NT2/D1 (cell line): Measurements from ENCODE around the gene AIG1.

ENCODE experiments used
- DNase-seq: peaks from one replicate; pipeline ENCODE4 v3.0.0-alpha.2; 2011; ENCODE audit warnings: low read depth, low spot score
- H3K27me3 ChIP-seq: 2 replicates; pipeline ENCODE4 v1.6.0; 2011; ENCODE audit warnings: mild to moderate bottlenecking; ENCODE audit not compliant: insufficient read length, insufficient read depth
- H3K36me3 ChIP-seq: 2 replicates; pipeline ENCODE4 v1.6.1; 2011; ENCODE audit warnings: mild to moderate bottlenecking, low read length, mixed read lengths; ENCODE audit not compliant: insufficient read depth, insufficient read length
- H3K4me1 ChIP-seq: 2 replicates; pipeline ENCODE4 v1.5.1; 2011; ENCODE audit not compliant: insufficient read depth, insufficient read length
- H3K4me3 ChIP-seq: 2 replicates; pipeline ENCODE4 v1.5.1; 2011; ENCODE audit warnings: low read depth; ENCODE audit not compliant: insufficient read length
- H3K9ac ChIP-seq: 2 replicates; pipeline ENCODE4 v1.6.0; 2011; ENCODE audit warnings: low read depth; ENCODE audit not compliant: insufficient read length
- H3K9me3 ChIP-seq: 2 replicates; pipeline ENCODE4 v1.5.1; 2011; ENCODE audit warnings: mild to moderate bottlenecking, low read length; ENCODE audit not compliant: insufficient read depth
- SUZ12 ChIP-seq: IDR thresholded peaks from 2 replicates; pipeline ENCODE4 v1.6.1; 2011; ENCODE audit not compliant: insufficient read length, insufficient read depth; ENCODE audit errors: extremely low read depth
- YY1 ChIP-seq: IDR thresholded peaks from 2 replicates; pipeline ENCODE4 v1.6.1; 2011; ENCODE audit not compliant: insufficient read length, insufficient read depth
- ZNF274 ChIP-seq: IDR thresholded peaks from 2 replicates; pipeline ENCODE4 v1.6.1; 2011; ENCODE audit warnings: mild to moderate bottlenecking, low read depth, low read length

The AIG1 gene

GRCh38 chr6:143146186-143146851 lies 85.6 kb downstream of the AIG1 start:
- Histone ChIP-seq H3K36me3 (no peaks in the 10 kb centered on the region), H3K4me3 (no peak overlapping the region), H3K27me3 (no peaks in the 10 kb centered on the region), H3K4me1 (no peaks in the 10 kb centered on the region), H3K9me3 (no peaks in the 10 kb centered on the region), H3K9ac (no peak overlapping the region)
- no peak for DNase-seq
- no peak for TF ChIP-seq SUZ12
- TF ChIP-seq YY1: no peak
- no peak for TF ChIP-seq ZNF274

GRCh38 chr6:143149771-143150170 lies 89.1 kb downstream of the AIG1 start:
- Histone ChIP-seq H3K4me1 (no peaks in the 10 kb centered on the region), H3K9me3 (no peaks in the 10 kb centered on the region), H3K27me3 (no peaks in the 10 kb centered on the region), H3K9ac (no peak overlapping the region), H3K4me3 (no peak overlapping the region), H3K36me3 (no peaks in the 10 kb centered on the region)
- no peak for DNase-seq
- TF ChIP-seq SUZ12 (no peak), ZNF274 (no peak), YY1 (no peak)

- no peak for TF ChIP-seq YY1
- no peak for TF ChIP-seq SUZ12
- TF ChIP-seq ZNF274: no peak
- Histone ChIP-seq H3K9ac (no peak overlapping the region), H3K4me3 (no peak overlapping the region), H3K36me3 (no peaks in the 10 kb centered on the region), H3K9me3 (no peaks in the 10 kb centered on the region), H3K27me3 (no peaks in the 10 kb centered on the region), H3K4me1 (no peaks in the 10 kb centered on the region)
- DNase-seq: no peak
These were observed 89.6 kb downstream of the AIG1 start for GRCh38 chr6:143150281-143150680.

GRCh38 chr6:143151381-143151780 lies 90.7 kb downstream of the AIG1 start:
- Histone ChIP-seq H3K27me3 (no peaks in the 10 kb centered on the region), H3K9ac (no peak overlapping the region), H3K9me3 (no peaks in the 10 kb centered on the region), H3K4me1 (no peaks in the 10 kb centered on the region), H3K36me3 (no peaks in the 10 kb centered on the region), H3K4me3 (no peak overlapping the region)
- no peak for DNase-seq
- TF ChIP-seq YY1 (no peak), ZNF274 (no peak), SUZ12 (no peak)

- H3K9me3 ChIP-seq: no peaks in the 10 kb centered on the region
- TF ChIP-seq YY1: no peak
- no peak for TF ChIP-seq SUZ12
- no peak for TF ChIP-seq ZNF274
- no peak for DNase-seq
- H3K27me3 ChIP-seq: no peaks in the 10 kb centered on the region
- no peaks in the 10 kb centered on the region for H3K4me1 ChIP-seq
- H3K9ac ChIP-seq: no peak overlapping the region
- H3K36me3 ChIP-seq: no peaks in the 10 kb centered on the region
- H3K4me3 ChIP-seq: no peak overlapping the region
These were observed 95.0 kb downstream of the AIG1 start for GRCh38 chr6:143155681-143156080.

- H3K9me3 ChIP-seq: no peaks in the 10 kb centered on the region
- no peak for DNase-seq
- TF ChIP-seq SUZ12 (no peak), YY1 (no peak), ZNF274 (no peak)
These were observed 96.4 kb downstream of the AIG1 start for GRCh38 chr6:143157131-143157530.

GRCh38 chr6:143158113-143158581 lies 97.5 kb downstream of the AIG1 start:
- Histone ChIP-seq H3K9me3 (no peaks in the 10 kb centered on the region), H3K4me1 (peaks cover 4% of the 10 kb centered on the region), H3K9ac (no peak overlapping the region), H3K27me3 (no peaks in the 10 kb centered on the region), H3K36me3 (peaks cover 2% of the 10 kb centered on the region), H3K4me3 (no peak overlapping the region)
- TF ChIP-seq SUZ12 (no peak), YY1 (no peak), ZNF274 (no peak)
- no peak for DNase-seq

More at GRCh38 chr6:143157131-143157530, 96.4 kb downstream of the AIG1 start:
- Histone ChIP-seq H3K9ac (no peak overlapping the region), H3K36me3 (no peaks in the 10 kb centered on the region), H3K4me3 (no peak overlapping the region), H3K27me3 (no peaks in the 10 kb centered on the region), H3K4me1 (no peaks in the 10 kb centered on the region)
